ENCODE measurements around the gene AMPD3.

The AMPD3 gene

GRCh38 chr11:10492084-10492483 is 37.0 kb downstream of the AMPD3 start:
- Histone ChIP-seq H3K36me3 (ENCODE audit: insufficient read depth, low read length) (no peaks in the 10 kb centered on the region), H3K27ac (no peak overlapping the region)

DNA sequence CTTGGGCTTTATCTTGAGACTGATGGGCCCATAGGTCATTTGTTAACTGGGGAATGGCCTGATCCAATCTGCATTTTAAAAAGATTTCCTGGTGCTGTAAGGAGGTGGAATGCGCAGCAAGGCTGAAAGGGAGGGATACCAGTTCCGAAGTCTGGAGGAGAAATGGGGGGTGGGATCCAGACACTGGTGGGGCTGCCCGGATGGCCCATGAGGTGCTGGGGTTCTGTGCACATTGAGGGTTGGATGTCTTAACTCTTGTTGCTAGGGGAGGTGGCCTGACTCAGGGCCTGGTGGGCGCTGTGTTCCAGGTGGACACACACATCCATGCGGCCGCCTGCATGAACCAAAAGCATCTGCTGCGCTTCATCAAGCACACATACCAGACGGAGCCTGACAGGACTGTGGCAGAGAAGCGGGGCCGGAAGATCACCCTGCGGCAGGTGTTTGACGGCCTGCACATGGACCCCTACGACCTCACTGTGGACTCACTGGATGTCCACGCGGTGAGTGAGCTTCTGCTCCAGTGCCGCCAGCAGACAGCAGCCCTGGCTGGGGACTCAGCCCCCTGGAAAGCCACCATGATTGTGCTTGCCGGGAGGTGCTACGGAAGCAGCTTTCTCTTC is 38.1 kb downstream of the AMPD3 start:
- H3K4me3 ChIP-seq = no peak overlapping the region
- H3K9ac ChIP-seq (ENCODE audit: insufficient read length) = no peak overlapping the region
- no peak overlapping the region for H3K27ac ChIP-seq
- TF ChIP-seq POLR2AphosphoS5 (IDR thresholded peaks at IDR 0.05; ENCODE audit: borderline replicate concordance, low read depth, low read length) (no peak), EZH2 (IDR thresholded peaks at IDR 0.05) (no peak)
- DNase-seq (ENCODE audit: low read depth, low spot score) = no peak
- no peaks in the 10 kb centered on the region for H3K36me3 ChIP-seq (ENCODE audit: insufficient read depth, low read length)
- no peaks in the 10 kb centered on the region for H3K9me3 ChIP-seq (ENCODE audit: low read depth, low read length)

More at GRCh38 chr11:10492084-10492483, 37.0 kb downstream of the AMPD3 start:
- TF ChIP-seq EZH2 (IDR thresholded peaks at IDR 0.05) (no peak), POLR2AphosphoS5 (IDR thresholded peaks at IDR 0.05; ENCODE audit: borderline replicate concordance, low read depth, low read length) (no peak), FOXP2 (optimal IDR thresholded peaks at IDR 0.05; ENCODE audit: control extremely low read depth, extremely low read length, insufficient read depth) (no peak)
- Histone ChIP-seq H3K9ac (ENCODE audit: insufficient read length) (no peak overlapping the region), H3K4me3 (no peak overlapping the region), H3K9me3 (ENCODE audit: low read depth, low read length) (no peaks in the 10 kb centered on the region)
- no peak for DNase-seq (ENCODE audit: low read depth, low spot score)

DNA sequence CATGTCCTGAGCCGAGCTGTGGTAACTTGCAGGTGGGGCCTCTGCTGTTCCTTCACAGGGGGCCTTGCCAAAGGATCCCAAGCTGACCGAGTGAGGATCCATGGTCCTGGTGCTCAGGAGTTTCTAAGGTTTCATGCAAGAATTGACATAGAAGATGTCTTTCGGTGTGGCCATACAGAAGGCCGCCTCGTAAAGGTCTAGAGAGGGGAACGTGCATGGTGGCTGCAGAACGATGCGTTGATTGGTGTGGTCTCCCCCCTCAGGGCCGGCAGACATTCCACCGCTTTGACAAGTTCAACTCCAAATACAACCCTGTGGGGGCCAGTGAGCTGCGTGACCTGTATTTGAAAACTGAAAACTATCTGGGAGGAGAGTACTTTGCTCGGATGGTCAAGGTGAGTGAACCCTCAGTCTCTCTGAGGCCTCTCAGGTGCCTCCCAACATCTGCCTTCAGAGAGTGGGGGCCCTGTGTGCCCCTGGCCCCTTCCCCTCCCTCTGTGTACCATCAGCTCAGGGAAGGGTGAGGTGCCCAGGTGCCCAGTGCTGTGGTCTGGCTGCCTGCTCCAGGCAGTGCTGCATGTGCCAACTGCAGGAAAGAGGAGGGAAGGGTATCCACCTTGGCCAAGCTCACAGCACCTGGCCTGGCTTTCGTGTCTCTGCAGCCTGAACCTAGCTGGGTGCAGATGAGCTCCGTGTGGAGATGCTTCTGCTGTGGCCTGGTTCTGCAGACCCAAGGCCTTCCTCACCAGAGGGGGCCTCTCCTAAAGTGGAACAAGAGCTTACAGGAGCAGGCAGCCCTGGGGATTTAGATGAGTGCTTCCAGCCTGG is 39.8 kb downstream of the AMPD3 start:
- no peaks in the 10 kb centered on the region for H3K36me3 ChIP-seq (ENCODE audit: insufficient read depth, low read length)
- H3K4me3 ChIP-seq = no peak overlapping the region
- TF ChIP-seq FOXP2 (optimal IDR thresholded peaks at IDR 0.05; ENCODE audit: control extremely low read depth, extremely low read length, insufficient read depth) (no peak), POLR2AphosphoS5 (IDR thresholded peaks at IDR 0.05; ENCODE audit: borderline replicate concordance, low read depth, low read length) (no peak), EZH2 (IDR thresholded peaks at IDR 0.05) (no peak)
- no peak overlapping the region for H3K27ac ChIP-seq
- no peaks in the 10 kb centered on the region for H3K9me3 ChIP-seq (ENCODE audit: low read depth, low read length)
- no peak for DNase-seq (ENCODE audit: low read depth, low spot score)
- H3K9ac ChIP-seq (ENCODE audit: insufficient read length) = no peak overlapping the region

DNA sequence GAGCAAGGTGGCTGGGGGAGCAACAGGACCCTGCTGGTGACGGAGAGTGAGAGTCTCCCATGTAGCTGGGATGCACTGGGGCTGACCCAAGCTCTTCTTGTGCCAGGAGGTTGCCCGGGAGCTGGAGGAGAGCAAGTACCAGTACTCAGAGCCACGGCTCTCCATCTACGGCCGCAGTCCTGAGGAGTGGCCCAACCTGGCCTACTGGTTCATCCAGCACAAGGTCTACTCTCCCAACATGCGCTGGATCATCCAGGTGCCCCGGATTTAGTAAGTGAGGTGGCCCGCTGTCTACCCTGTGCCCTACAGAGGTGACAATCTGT is 40.4 kb downstream of the AMPD3 start:
- TF ChIP-seq FOXP2 (optimal IDR thresholded peaks at IDR 0.05; ENCODE audit: control extremely low read depth, extremely low read length, insufficient read depth) (no peak), EZH2 (IDR thresholded peaks at IDR 0.05) (no peak), POLR2AphosphoS5 (IDR thresholded peaks at IDR 0.05; ENCODE audit: borderline replicate concordance, low read depth, low read length) (no peak)
- no peak for DNase-seq (ENCODE audit: low read depth, low spot score)
- no peak overlapping the region for H3K9ac ChIP-seq (ENCODE audit: insufficient read length)
- H3K36me3 ChIP-seq (ENCODE audit: insufficient read depth, low read length) = no peaks in the 10 kb centered on the region
- H3K9me3 ChIP-seq (ENCODE audit: low read depth, low read length) = no peaks in the 10 kb centered on the region
- no peak overlapping the region for H3K4me3 ChIP-seq
- no peak overlapping the region for H3K27ac ChIP-seq

- TF ChIP-seq FOXP2 (optimal IDR thresholded peaks at IDR 0.05; ENCODE audit: control extremely low read depth, extremely low read length, insufficient read depth) = no peak
- TF ChIP-seq POLR2AphosphoS5 (IDR thresholded peaks at IDR 0.05; ENCODE audit: borderline replicate concordance, low read depth, low read length) = no peak
- no peak for TF ChIP-seq EZH2 (IDR thresholded peaks at IDR 0.05)
- no peak for DNase-seq (ENCODE audit: low read depth, low spot score)
- Histone ChIP-seq H3K4me3 (no peak overlapping the region), H3K9me3 (ENCODE audit: low read depth, low read length) (no peaks in the 10 kb centered on the region), H3K9ac (ENCODE audit: insufficient read length) (no peak overlapping the region), H3K36me3 (ENCODE audit: insufficient read depth, low read length) (no peaks in the 10 kb centered on the region), H3K27ac (no peak overlapping the region)
These were observed 41.4 kb downstream of the AMPD3 start for GRCh38 chr11:10496296-10496936.

GRCh38 chr11:10497371-10498021 is 42.4 kb downstream of the AMPD3 start:
- no peak for DNase-seq (ENCODE audit: low read depth, low spot score)
- Histone ChIP-seq H3K4me3 (no peak overlapping the region), H3K9me3 (ENCODE audit: low read depth, low read length) (no peaks in the 10 kb centered on the region), H3K36me3 (ENCODE audit: insufficient read depth, low read length) (no peaks in the 10 kb centered on the region), H3K27ac (no peak overlapping the region), H3K9ac (ENCODE audit: insufficient read length) (no peak overlapping the region)
- no peak for TF ChIP-seq POLR2AphosphoS5 (IDR thresholded peaks at IDR 0.05; ENCODE audit: borderline replicate concordance, low read depth, low read length)
- no peak for TF ChIP-seq FOXP2 (optimal IDR thresholded peaks at IDR 0.05; ENCODE audit: control extremely low read depth, extremely low read length, insufficient read depth)
- no peak for TF ChIP-seq EZH2 (IDR thresholded peaks at IDR 0.05)

- no peak for DNase-seq (ENCODE audit: low read depth, low spot score)
- Histone ChIP-seq H3K36me3 (ENCODE audit: insufficient read depth, low read length) (no peaks in the 10 kb centered on the region), H3K4me3 (no peak overlapping the region), H3K27ac (no peak overlapping the region), H3K9me3 (ENCODE audit: low read depth, low read length) (no peaks in the 10 kb centered on the region), H3K9ac (ENCODE audit: insufficient read length) (no peak overlapping the region)
- TF ChIP-seq EZH2 (IDR thresholded peaks at IDR 0.05) (no peak), FOXP2 (optimal IDR thresholded peaks at IDR 0.05; ENCODE audit: control extremely low read depth, extremely low read length, insufficient read depth) (no peak), POLR2AphosphoS5 (IDR thresholded peaks at IDR 0.05; ENCODE audit: borderline replicate concordance, low read depth, low read length) (no peak)
These were observed 42.9 kb downstream of the AMPD3 start for GRCh38 chr11:10498022-10498400.
